Calu3 (cell line): Measurements from ENCODE around the gene ARVCF. TPM values are rescaled to one million over a fixed set of nuclear protein-coding genes. Genes with fewer than 3 reads are reported as not detected.

ENCODE experiments used
- BruUV-seq: library from RNA; stranded (reverse); fragments of 400-500 nt; replicated peaks from 2 replicates; lab custom pipeline; 2021; lab: Mats Ljungman, UMichigan
- CTCF ChIA-PET: fragments of 300-600 bp; sonication (Branson Sonifier 250); formaldehyde crosslinking; loops from one replicate; lab custom pipeline; 2022; ENCODE audit warnings: antibody characterized with exemption; lab: Charles Lee
- DNase-seq: peaks from one replicate; pipeline ENCODE4 v3.0.0; 2022
- H3K27ac Mint-ChIP-seq: one replicate; pipeline ENCODE4 v1.8.0; 2022; ENCODE audit warnings: mixed read lengths; ENCODE audit not compliant: unreplicated experiment
- H3K27me3 Mint-ChIP-seq: one replicate; pipeline ENCODE4 v1.8.0; 2022; ENCODE audit warnings: mixed read lengths; ENCODE audit not compliant: unreplicated experiment
- H3K36me3 Mint-ChIP-seq: one replicate; pipeline ENCODE4 v1.8.0; 2022; ENCODE audit warnings: mild to moderate bottlenecking, moderate library complexity, mixed read lengths; ENCODE audit not compliant: insufficient read depth, unreplicated experiment
- H3K4me1 Mint-ChIP-seq: one replicate; pipeline ENCODE4 v1.8.0; 2022; ENCODE audit warnings: mild to moderate bottlenecking, low read depth, mixed read lengths; ENCODE audit not compliant: unreplicated experiment
- H3K4me3 Mint-ChIP-seq: one replicate; pipeline ENCODE4 v1.8.0; 2022; ENCODE audit warnings: mild to moderate bottlenecking, low read depth, moderate library complexity, mixed read lengths; ENCODE audit not compliant: unreplicated experiment
- H3K9me3 Mint-ChIP-seq: one replicate; pipeline ENCODE4 v1.8.0; 2022; ENCODE audit warnings: low read depth, mixed read lengths; ENCODE audit not compliant: unreplicated experiment
- intact Hi-C: fragments of 100-400 bp; cut with micrococcal nuclease; formaldehyde crosslinking; loops from one replicate; pipeline ENCODE4 v1.10.0; 2022; ENCODE audit not compliant: unreplicated experiment
- total RNA-seq: library from RNA; stranded (reverse); gene quantifications from 2 replicates; pipeline ENCODE4 v1.2.3, GENCODE V29; 2022
- TF ChIP-seq, protein P1 (sequence below): fragments of 200-600 bp; IDR thresholded peaks from one replicate; pipeline ENCODE4 v1.8.0; 2022; ENCODE audit warnings: antibody characterized with exemption; ENCODE audit not compliant: unreplicated experiment

Gene ARVCF
- total RNA-seq, 1 experiment from 2014 or later = 19.7 TPM

- no peaks in the 10 kb centered on the region for H3K9me3 Mint-ChIP-seq
- intact Hi-C loops = no loop called here
- TF ChIP-seq, protein P1, sequence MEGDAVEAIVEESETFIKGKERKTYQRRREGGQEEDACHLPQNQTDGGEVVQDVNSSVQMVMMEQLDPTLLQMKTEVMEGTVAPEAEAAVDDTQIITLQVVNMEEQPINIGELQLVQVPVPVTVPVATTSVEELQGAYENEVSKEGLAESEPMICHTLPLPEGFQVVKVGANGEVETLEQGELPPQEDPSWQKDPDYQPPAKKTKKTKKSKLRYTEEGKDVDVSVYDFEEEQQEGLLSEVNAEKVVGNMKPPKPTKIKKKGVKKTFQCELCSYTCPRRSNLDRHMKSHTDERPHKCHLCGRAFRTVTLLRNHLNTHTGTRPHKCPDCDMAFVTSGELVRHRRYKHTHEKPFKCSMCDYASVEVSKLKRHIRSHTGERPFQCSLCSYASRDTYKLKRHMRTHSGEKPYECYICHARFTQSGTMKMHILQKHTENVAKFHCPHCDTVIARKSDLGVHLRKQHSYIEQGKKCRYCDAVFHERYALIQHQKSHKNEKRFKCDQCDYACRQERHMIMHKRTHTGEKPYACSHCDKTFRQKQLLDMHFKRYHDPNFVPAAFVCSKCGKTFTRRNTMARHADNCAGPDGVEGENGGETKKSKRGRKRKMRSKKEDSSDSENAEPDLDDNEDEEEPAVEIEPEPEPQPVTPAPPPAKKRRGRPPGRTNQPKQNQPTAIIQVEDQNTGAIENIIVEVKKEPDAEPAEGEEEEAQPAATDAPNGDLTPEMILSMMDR = no peak
- peak; percentile 41 for DNase-seq
- H3K36me3 Mint-ChIP-seq = peaks cover 32% of the 10 kb centered on the region
- H3K4me1 Mint-ChIP-seq = peaks cover 7% of the 10 kb centered on the region
- CTCF ChIA-PET = interaction anchor here (0.6 to 2.1 kb wide), 4 partner anchors 30 to 135 kb away, joined by 3 to 7 read pairs (median 5); no protein-coding TSS in a partner anchor
- peak overlapping the region; percentile 82 for H3K4me3 Mint-ChIP-seq
- no TSS peak for BruUV-seq
- no peak overlapping the region for H3K27ac Mint-ChIP-seq
- no peaks in the 10 kb centered on the region for H3K27me3 Mint-ChIP-seq
Measured at GRCh38 chr22:20015971-20016733, 471 bp downstream of the ARVCF start.

GRCh38 chr22:20015187-20015625 is 1.4 kb downstream of the ARVCF start:
- Mint-ChIP-seq H3K9me3 (no peaks in the 10 kb centered on the region), H3K27me3 (no peaks in the 10 kb centered on the region), H3K36me3 (peaks cover 25% of the 10 kb centered on the region), H3K4me3 (peak overlapping the region; percentile 82), H3K4me1 (peaks cover 7% of the 10 kb centered on the region), H3K27ac (no peak overlapping the region)
- TF ChIP-seq, protein P1 = no peak
- BruUV-seq = no TSS peak
- no peak for DNase-seq
- CTCF ChIA-PET = interaction anchor here (0.5 to 2.1 kb wide), 3 partner anchors 29 to 1720 kb away, joined by 3 to 7 read pairs (median 5); no protein-coding TSS in a partner anchor
- intact Hi-C loops = no loop called here

GRCh38 chr22:20014526-20015186 is 2.0 kb downstream of the ARVCF start:
- CTCF ChIA-PET = interaction anchor here (0.5 to 2.1 kb wide), 3 partner anchors 28 to 1720 kb away, joined by 3 to 7 read pairs (median 5); no protein-coding TSS in a partner anchor
- H3K4me1 Mint-ChIP-seq = peaks cover 7% of the 10 kb centered on the region
- no peaks in the 10 kb centered on the region for H3K27me3 Mint-ChIP-seq
- no peaks in the 10 kb centered on the region for H3K9me3 Mint-ChIP-seq
- H3K4me3 Mint-ChIP-seq = peak overlapping the region; percentile 82
- H3K27ac Mint-ChIP-seq = no peak overlapping the region
- no TSS peak for BruUV-seq
- intact Hi-C loops = loop anchor here (5.0 kb wide), 1 partner anchor 42 kb away; no protein-coding TSS in a partner anchor
- no peak for DNase-seq
- TF ChIP-seq, protein P1 = no peak
- H3K36me3 Mint-ChIP-seq = peaks cover 25% of the 10 kb centered on the region

GRCh38 chr22:20013382-20013871 is 3.2 kb downstream of the ARVCF start:
- no peak overlapping the region for H3K27ac Mint-ChIP-seq
- H3K27me3 Mint-ChIP-seq = no peaks in the 10 kb centered on the region
- CTCF ChIA-PET = interaction anchor here (0.5 to 1.7 kb wide), 8 partner anchors 13 to 66 kb away, joined by 3 to 15 read pairs (median 4); no protein-coding TSS in a partner anchor
- intact Hi-C loops = loop anchor here (5.0 kb wide), 1 partner anchor 41 kb away; no protein-coding TSS in a partner anchor
- H3K4me1 Mint-ChIP-seq = peaks cover 7% of the 10 kb centered on the region
- H3K4me3 Mint-ChIP-seq = no peak overlapping the region
- peaks cover 25% of the 10 kb centered on the region for H3K36me3 Mint-ChIP-seq
- peak; percentile 73 for DNase-seq
- no peaks in the 10 kb centered on the region for H3K9me3 Mint-ChIP-seq
- TF ChIP-seq, protein P1 = peak; percentile 67
- BruUV-seq = no TSS peak
